Transverse colon (tissue), 3 donors: ENCODE measurements around the gene NDST4.

ENCODE experiments used
- EP300 ChIP-seq: sonication (generic); formaldehyde crosslinking; IDR thresholded peaks from one replicate; pipeline ENCODE4 v1.6.1; 2017; ENCODE audit warnings: antibody characterized with exemption, low read depth
- POLR2A ChIP-seq: fragments of 450-650 bp; IDR thresholded peaks from one replicate; pipeline ENCODE4 v1.6.1; 2016; ENCODE audit warnings: antibody characterized with exemption, mild to moderate bottlenecking, moderate library complexity
- TF ChIP-seq, protein P1 (sequence below), 5 experiments: fragments of 200-600 bp in 3 of 5; fragments of 450-650 bp in 2 of 5; sonication (generic) in 3 of 5; IDR thresholded peaks; 1 replicate in 2 of 5; 2 replicates in 3 of 5; pipeline ENCODE4 v1.5.1; 2016 to 2017; ENCODE audit warnings: antibody characterized with exemption in 5 of 5, inconsistent platforms in 3 of 5, mild to moderate bottlenecking in 2 of 5, moderate library complexity in 1 of 5

DNA sequence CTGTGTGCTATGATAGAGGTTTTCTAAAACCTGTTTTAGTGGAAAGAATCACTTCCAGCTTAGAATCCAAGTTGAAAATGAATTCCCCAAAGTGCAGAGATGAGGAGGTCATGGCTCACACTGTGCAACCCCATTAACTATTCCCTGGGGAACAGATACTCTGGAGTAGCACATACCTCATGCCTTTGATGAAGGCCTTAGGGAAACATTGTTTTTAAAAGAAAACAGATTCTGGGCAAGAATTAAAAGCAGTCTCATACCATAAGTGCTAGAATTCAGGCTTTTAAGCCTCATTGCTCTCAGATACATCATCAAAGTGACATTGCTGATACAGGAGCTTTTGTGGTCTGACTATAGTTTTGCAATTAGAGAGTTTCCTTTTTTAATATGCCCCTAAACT, 115.1 kb downstream of the NDST4 start:
- TF ChIP-seq, protein P1, sequence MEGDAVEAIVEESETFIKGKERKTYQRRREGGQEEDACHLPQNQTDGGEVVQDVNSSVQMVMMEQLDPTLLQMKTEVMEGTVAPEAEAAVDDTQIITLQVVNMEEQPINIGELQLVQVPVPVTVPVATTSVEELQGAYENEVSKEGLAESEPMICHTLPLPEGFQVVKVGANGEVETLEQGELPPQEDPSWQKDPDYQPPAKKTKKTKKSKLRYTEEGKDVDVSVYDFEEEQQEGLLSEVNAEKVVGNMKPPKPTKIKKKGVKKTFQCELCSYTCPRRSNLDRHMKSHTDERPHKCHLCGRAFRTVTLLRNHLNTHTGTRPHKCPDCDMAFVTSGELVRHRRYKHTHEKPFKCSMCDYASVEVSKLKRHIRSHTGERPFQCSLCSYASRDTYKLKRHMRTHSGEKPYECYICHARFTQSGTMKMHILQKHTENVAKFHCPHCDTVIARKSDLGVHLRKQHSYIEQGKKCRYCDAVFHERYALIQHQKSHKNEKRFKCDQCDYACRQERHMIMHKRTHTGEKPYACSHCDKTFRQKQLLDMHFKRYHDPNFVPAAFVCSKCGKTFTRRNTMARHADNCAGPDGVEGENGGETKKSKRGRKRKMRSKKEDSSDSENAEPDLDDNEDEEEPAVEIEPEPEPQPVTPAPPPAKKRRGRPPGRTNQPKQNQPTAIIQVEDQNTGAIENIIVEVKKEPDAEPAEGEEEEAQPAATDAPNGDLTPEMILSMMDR (IDR thresholded peaks at IDR 0.05): no peak
- TF ChIP-seq POLR2A (no peak), EP300 (no peak)
